Activated CD8-positive, alpha-beta memory T cell treated with anti-CD3 and anti-CD28 coated beads for 36 hours (primary cell): ENCODE results near the gene PBLD. TPM values are rescaled to one million over a fixed set of nuclear protein-coding genes. Genes with fewer than 3 reads are reported as not detected.
"Not testable (repeated sequence)": the region's sequence is repeated elsewhere in the genome, so short reads cannot be mapped to it uniquely, and the experiment has no call there.

Experiments
- CTCF ChIA-PET: fragments of 350-600 bp; sonication (Branson Sonifier 250); formaldehyde crosslinking; loops from one replicate; lab custom pipeline; 2021; ENCODE audit warnings: antibody characterized with exemption; lab: Charles Lee
- POLR2A ChIA-PET: fragments of 350-600 bp; sonication (Branson Sonifier 250); formaldehyde crosslinking; loops from one replicate; lab custom pipeline; 2021; ENCODE audit warnings: antibody characterized with exemption; lab: Charles Lee
- total RNA-seq, 2 experiments: library from RNA; stranded (reverse); gene quantifications; one replicate each; pipeline ENCODE4 v1.2.3, GENCODE V29; 2021

PBLD gene
- total RNA-seq, 2 experiments from 2014 or later = 0.78 to 0.84 TPM

DNA sequence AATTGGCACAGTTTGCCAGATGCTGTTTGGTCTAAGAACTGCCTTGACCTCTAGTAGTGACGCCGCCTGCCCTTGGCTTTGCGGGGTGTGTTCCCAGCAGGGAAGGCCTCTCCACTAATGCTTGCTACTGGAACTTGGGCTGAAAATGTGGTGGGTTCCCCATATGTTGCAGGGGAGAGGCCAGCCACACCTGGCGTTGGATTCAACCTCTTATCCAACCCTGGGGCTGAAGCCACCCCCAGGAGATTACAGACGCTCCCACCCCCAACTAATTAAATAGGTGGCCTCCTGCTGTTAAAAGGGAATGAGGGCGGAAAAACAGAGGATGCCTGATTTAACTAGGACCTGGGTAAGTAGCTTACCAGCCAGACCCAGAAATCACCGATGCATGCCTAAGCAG lies 81.6 kb downstream of the PBLD start:
- CTCF ChIA-PET = no interaction called here
- POLR2A ChIA-PET = no interaction called here

DNA sequence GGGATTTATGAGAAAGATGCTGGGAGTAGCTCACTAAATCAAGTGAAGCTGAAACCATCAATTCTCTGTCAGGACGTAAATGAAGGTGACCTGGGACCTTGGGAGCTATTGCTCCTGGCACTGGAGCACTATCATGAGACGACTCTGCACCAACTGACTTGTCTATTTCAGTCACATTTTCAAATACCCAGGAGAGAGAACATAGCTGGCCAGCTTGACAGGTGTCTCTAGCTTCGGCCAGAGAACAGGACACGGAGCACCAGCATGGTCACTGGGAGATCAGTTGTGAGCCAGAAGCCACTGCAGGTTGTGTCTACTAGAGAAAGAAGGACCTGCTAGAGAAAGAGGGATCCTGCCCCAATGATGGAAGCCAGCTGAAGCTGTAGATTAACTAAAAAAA lies 83.4 kb downstream of the PBLD start:
- CTCF ChIA-PET = no interaction called here
- POLR2A ChIA-PET = no interaction called here

- ChIA-PET CTCF (interaction anchor here (0.6 kb wide), 1 partner anchor 100 kb away, joined by 3 read pairs; no protein-coding TSS in a partner anchor), POLR2A (no interaction called here)
These were observed 84.8 kb downstream of the PBLD start for GRCh38 chr10:68247931-68248330.

DNA sequence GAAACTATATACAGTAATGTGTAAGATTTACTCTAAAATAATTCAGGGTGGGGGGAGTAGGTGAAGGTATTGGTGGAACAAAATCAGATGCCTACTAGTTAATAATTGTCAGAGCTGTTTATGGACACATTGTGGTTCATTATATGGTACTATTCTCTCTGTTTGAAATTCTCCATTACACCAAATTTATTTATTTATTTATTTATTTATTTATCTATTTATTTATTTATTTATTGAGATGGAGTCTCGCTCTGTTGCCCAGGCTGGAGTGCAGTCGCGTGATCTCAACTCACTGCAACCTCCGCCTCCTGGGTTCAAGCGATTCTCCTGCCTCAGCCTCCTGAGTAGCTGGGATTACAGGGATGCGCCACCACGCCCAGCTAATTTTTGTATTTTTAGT lies 86.3 kb downstream of the PBLD start:
- POLR2A ChIA-PET, CTCF ChIA-PET: not testable (repeated sequence)

DNA sequence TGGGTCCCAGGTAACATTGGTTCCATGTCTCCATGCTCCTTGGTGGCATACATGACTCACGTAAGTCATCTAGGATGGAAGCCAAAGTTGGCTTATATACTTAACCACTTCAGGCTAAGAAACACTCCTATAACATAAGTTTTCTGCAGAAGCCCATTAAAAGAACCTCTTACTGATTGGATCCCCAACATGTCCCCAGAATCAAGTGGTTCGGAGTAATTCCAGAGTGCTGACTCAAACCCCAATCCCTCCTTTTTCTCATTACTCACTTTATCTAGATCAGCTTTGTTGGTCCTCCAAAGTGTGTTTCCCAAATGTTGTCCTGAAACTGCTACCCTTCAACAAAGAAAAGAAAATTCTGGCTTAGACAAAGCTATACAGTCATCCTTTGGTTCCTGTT lies 90.7 kb downstream of the PBLD start:
- CTCF ChIA-PET = no interaction called here

GRCh38 chr10:68239596-68240150 lies 93.1 kb downstream of the PBLD start:
- CTCF ChIA-PET = no interaction called here
- POLR2A ChIA-PET = no interaction called here

More for the DNA sequence above, 90.7 kb downstream of the PBLD start:
- POLR2A ChIA-PET = no interaction called here

DNA sequence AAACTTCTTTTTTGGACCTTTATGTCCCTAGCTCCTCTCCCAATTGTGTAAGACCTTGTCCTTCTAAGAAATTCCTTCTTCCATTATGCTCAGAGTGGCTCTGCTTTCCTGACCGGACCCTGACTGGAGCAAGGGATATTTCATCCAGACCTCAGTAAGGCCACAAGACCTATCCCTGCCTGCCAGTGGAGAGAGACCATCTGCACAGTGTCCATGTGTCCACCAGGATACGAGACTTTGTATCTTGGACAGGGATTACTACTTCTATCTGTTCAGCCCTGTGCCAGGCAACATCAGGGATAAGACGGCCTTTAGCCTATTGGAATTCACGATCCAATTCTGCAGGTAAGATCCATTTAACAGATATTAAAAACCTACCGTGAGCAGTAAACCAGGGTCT lies 93.7 kb downstream of the PBLD start:
- ChIA-PET POLR2A (no interaction called here), CTCF (no interaction called here)

DNA sequence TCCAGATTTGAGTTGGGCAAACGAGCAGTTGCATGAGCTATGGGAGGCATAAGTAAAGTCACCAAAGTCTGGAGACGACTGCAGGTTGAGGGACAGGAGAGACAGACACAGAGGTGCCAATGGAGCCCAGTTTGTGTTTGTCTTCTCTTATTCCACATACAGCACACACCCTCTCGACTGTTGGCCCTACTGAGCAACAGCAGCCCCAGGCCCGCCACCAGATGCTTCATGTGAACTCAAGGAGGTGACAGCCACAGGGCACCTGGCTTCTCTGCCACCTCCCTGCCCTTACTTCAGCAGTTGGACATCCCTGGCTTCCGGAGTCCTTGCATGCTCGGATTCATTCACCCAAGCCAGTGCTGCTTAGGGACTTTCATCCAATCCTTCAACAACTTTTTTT lies 94.4 kb downstream of the PBLD start:
- CTCF ChIA-PET = interaction anchor here (1.1 kb wide), 1 partner anchor 15 kb away, joined by 3 read pairs; no protein-coding TSS in a partner anchor
- POLR2A ChIA-PET = no interaction called here

- POLR2A ChIA-PET = no interaction called here
These were observed 95.6 kb downstream of the PBLD start for GRCh38 chr10:68237173-68237572.

GRCh38 chr10:68235581-68235980 lies 97.1 kb downstream of the PBLD start:
- POLR2A ChIA-PET = no interaction called here
- CTCF ChIA-PET = no interaction called here

More at GRCh38 chr10:68237173-68237572, 95.6 kb downstream of the PBLD start:
- CTCF ChIA-PET = interaction anchor here (0.8 kb wide), 1 partner anchor 12 kb away, joined by 3 read pairs; no protein-coding TSS in a partner anchor

DNA sequence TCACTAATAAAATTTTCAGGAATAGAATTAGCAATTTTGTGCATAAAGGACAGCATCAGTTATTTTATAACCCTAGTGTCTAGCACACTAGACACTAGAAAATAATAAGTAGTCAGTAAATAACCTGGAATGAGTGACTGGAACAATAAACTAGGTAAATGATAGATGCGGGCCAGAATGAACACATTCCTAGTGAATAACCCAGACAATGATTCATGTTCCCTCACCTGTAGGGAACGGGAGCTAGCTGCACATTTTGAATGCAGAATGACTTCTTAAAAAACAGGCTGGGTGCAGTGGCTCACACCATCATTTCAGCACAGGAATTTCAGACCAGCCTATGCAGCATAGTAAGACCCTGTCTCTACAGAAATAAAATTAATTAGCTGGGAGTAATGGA lies 97.6 kb downstream of the PBLD start:
- ChIA-PET POLR2A (no interaction called here), CTCF (no interaction called here)

DNA sequence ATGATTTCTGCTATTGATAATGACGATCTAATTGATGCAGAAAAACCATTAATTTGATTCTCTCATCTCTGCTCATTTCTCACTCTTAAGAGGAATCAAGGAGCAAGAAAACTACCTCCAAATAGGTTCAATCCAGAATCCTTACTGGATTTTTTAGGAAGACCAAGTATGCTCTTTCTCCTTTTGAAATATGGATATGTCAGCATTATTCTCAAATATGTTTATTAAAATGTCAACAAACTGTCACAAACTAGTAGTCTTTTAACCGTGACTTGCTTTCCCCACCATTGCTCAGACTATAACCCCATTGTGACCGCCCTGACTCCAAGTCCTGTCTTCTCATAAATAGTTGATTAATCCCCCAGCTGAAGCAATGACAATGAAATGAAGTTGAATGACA lies 99.7 kb downstream of the PBLD start:
- CTCF ChIA-PET = interaction anchor here (0.6 kb wide), 2 partner anchors 169 to 175 kb away, joined by 3 read pairs; no protein-coding TSS in a partner anchor
- POLR2A ChIA-PET = no interaction called here

Other genes with a start within 250 kb of the PBLD start
- gene MYPN, start 223.4 kb downstream of the PBLD start, total RNA-seq = not detected
- not detected for gene ATOH7, start 100.8 kb downstream of the PBLD start, total RNA-seq
- gene HNRNPH3, start 864 bp downstream of the PBLD start, total RNA-seq = 100 to 1,000 TPM; 170 to 171 TPM
- gene RUFY2, start 74.3 kb upstream of the PBLD start, total RNA-seq = 1 to 10 TPM; 6.6 to 7.3 TPM
- 10 to 100 TPM; 45.7 to 49.7 TPM for gene DNA2, start 139.0 kb upstream of the PBLD start, total RNA-seq
- 10 to 100 TPM; 16.7 to 21.3 TPM for gene SLC25A16, start 194.6 kb upstream of the PBLD start, total RNA-seq
- gene TET1, start 227.4 kb upstream of the PBLD start, total RNA-seq = under 1 TPM; 0.38 to 0.50 TPM